HEK293 (cell line): ENCODE data around the gene NUMBL.

ENCODE experiments used
- CTCF ChIP-seq: fragments of 450-650 bp; formaldehyde crosslinking; IDR thresholded peaks from 2 replicates; pipeline ENCODE4 v1.5.1; 2016; ENCODE audit warnings: missing biosample characterization, missing genetic modification characterization
- GLIS2 ChIP-seq: fragments of 450-650 bp; formaldehyde crosslinking; IDR thresholded peaks from 2 replicates; pipeline ENCODE4 v1.5.1; 2016; ENCODE audit warnings: missing biosample characterization, missing genetic modification characterization
- HOXC10 ChIP-seq: sonication (generic); formaldehyde crosslinking; IDR thresholded peaks from 2 replicates; pipeline ENCODE4 v1.8.1; 2023; ENCODE audit warnings: mild to moderate bottlenecking, missing genetic modification reagents
- KLF17 ChIP-seq: fragments of 450-650 bp; formaldehyde crosslinking; IDR thresholded peaks from 2 replicates; pipeline ENCODE4 v1.5.1; 2016; ENCODE audit warnings: missing biosample characterization, missing genetic modification characterization
- KLF7 ChIP-seq: fragments of 450-650 bp; formaldehyde crosslinking; IDR thresholded peaks from 2 replicates; pipeline ENCODE4 v1.5.1; 2016; ENCODE audit warnings: missing biosample characterization, missing genetic modification characterization, borderline replicate concordance
- SCRT2 ChIP-seq: fragments of 450-650 bp; formaldehyde crosslinking; IDR thresholded peaks from 2 replicates; pipeline ENCODE4 v1.5.1; 2016; ENCODE audit warnings: missing biosample characterization, missing genetic modification characterization
- SP3 ChIP-seq: fragments of 450-650 bp; formaldehyde crosslinking; IDR thresholded peaks from 2 replicates; pipeline ENCODE4 v1.5.1; 2016; ENCODE audit warnings: missing biosample characterization, missing genetic modification characterization
- SP7 ChIP-seq: fragments of 450-650 bp; formaldehyde crosslinking; IDR thresholded peaks from 2 replicates; pipeline ENCODE4 v1.5.1; 2016; ENCODE audit warnings: missing biosample characterization, missing genetic modification characterization
- WT1 ChIP-seq: fragments of 450-650 bp; formaldehyde crosslinking; IDR thresholded peaks from 2 replicates; pipeline ENCODE4 v1.5.1; 2016; ENCODE audit warnings: missing biosample characterization, missing genetic modification characterization
- ZBTB1 ChIP-seq: fragments of 450-650 bp; formaldehyde crosslinking; IDR thresholded peaks from 2 replicates; pipeline ENCODE4 v1.5.1; 2016; ENCODE audit warnings: missing biosample characterization, missing genetic modification characterization
- ZNF223 ChIP-seq: fragments of 450-650 bp; formaldehyde crosslinking; IDR thresholded peaks from 2 replicates; pipeline ENCODE4 v1.5.1; 2016; ENCODE audit warnings: missing biosample characterization, missing genetic modification characterization
- ZNF239 ChIP-seq: fragments of 450-650 bp; formaldehyde crosslinking; IDR thresholded peaks from 2 replicates; pipeline ENCODE4 v1.5.1; 2016; ENCODE audit warnings: missing biosample characterization, missing genetic modification characterization
- ZNF350 ChIP-seq: fragments of 450-650 bp; formaldehyde crosslinking; IDR thresholded peaks from 2 replicates; pipeline ENCODE4 v1.5.0; 2017; ENCODE audit warnings: missing biosample characterization, mild to moderate bottlenecking, missing genetic modification characterization
- ZNF404 ChIP-seq: fragments of 450-650 bp; formaldehyde crosslinking; IDR thresholded peaks from 2 replicates; pipeline ENCODE4 v1.5.1; 2017; ENCODE audit warnings: missing biosample characterization, missing genetic modification characterization
- ZNF433 ChIP-seq: fragments of 450-650 bp; formaldehyde crosslinking; IDR thresholded peaks from 2 replicates; pipeline ENCODE4 v1.5.1; 2016; ENCODE audit warnings: missing biosample characterization, missing genetic modification characterization, low read depth
- ZNF521 ChIP-seq: fragments of 450-650 bp; formaldehyde crosslinking; IDR thresholded peaks from 2 replicates; pipeline ENCODE4 v1.5.1; 2017; ENCODE audit warnings: missing biosample characterization, mild to moderate bottlenecking, missing genetic modification characterization
- ZNF561 ChIP-seq: fragments of 450-650 bp; IDR thresholded peaks from 2 replicates; pipeline ENCODE4 v1.5.1; 2018; ENCODE audit warnings: missing biosample characterization, missing genetic modification characterization, borderline replicate concordance
- ZNF600 ChIP-seq: fragments of 450-650 bp; formaldehyde crosslinking; IDR thresholded peaks from 2 replicates; pipeline ENCODE4 v1.5.1; 2016; ENCODE audit warnings: missing biosample characterization, missing genetic modification characterization
- ZNF777 ChIP-seq: fragments of 450-650 bp; formaldehyde crosslinking; IDR thresholded peaks from 2 replicates; pipeline ENCODE4 v1.5.1; 2017; ENCODE audit warnings: missing biosample characterization, missing genetic modification characterization, borderline replicate concordance
- ZNF843 ChIP-seq: fragments of 450-650 bp; formaldehyde crosslinking; IDR thresholded peaks from 2 replicates; pipeline ENCODE4 v1.5.1; 2016; ENCODE audit warnings: missing biosample characterization, missing genetic modification characterization
- ZSCAN16 ChIP-seq: fragments of 450-650 bp; formaldehyde crosslinking; IDR thresholded peaks from 2 replicates; pipeline ENCODE4 v1.5.1; 2016; ENCODE audit warnings: missing biosample characterization, missing genetic modification characterization
- ZSCAN18 ChIP-seq: fragments of 450-650 bp; formaldehyde crosslinking; IDR thresholded peaks from 2 replicates; pipeline ENCODE4 v1.5.1; 2016; ENCODE audit warnings: missing biosample characterization, missing genetic modification characterization
- ZSCAN23 ChIP-seq: fragments of 450-650 bp; formaldehyde crosslinking; IDR thresholded peaks from 2 replicates; pipeline ENCODE4 v1.5.1; 2016; ENCODE audit warnings: missing biosample characterization, missing genetic modification characterization
- ZSCAN30 ChIP-seq: fragments of 450-650 bp; IDR thresholded peaks from 2 replicates; pipeline ENCODE4 v1.5.1; 2018; ENCODE audit warnings: missing biosample characterization, mild to moderate bottlenecking, missing genetic modification characterization, moderate library complexity
- TF ChIP-seq, protein P1 (sequence below): fragments of 450-650 bp; formaldehyde crosslinking; optimal IDR thresholded peaks from 2 replicates; pipeline ENCODE3; 2016; ENCODE audit warnings: missing biosample characterization, mild to moderate bottlenecking, missing genetic modification characterization
- TF ChIP-seq, protein P2 (sequence below): fragments of 450-650 bp; formaldehyde crosslinking; IDR thresholded peaks from 2 replicates; pipeline ENCODE4 v1.5.1; 2017; ENCODE audit warnings: missing biosample characterization, missing genetic modification characterization
- TF ChIP-seq, protein P3 (sequence below): fragments of 450-650 bp; formaldehyde crosslinking; IDR thresholded peaks from 2 replicates; pipeline ENCODE4 v1.5.1; 2017; ENCODE audit warnings: missing biosample characterization, missing genetic modification characterization
- TF ChIP-seq, protein P4 (sequence below): fragments of 450-650 bp; formaldehyde crosslinking; IDR thresholded peaks from 2 replicates; pipeline ENCODE4; 2016; ENCODE audit warnings: missing biosample characterization, missing genetic modification characterization

The NUMBL gene

GRCh38 chr19:40662925-40663694, 27.3 kb downstream of the NUMBL start (continued):
- TF ChIP-seq ZNF521 (tag by site-specific recombination), result no peak
- TF ChIP-seq, protein P1, sequence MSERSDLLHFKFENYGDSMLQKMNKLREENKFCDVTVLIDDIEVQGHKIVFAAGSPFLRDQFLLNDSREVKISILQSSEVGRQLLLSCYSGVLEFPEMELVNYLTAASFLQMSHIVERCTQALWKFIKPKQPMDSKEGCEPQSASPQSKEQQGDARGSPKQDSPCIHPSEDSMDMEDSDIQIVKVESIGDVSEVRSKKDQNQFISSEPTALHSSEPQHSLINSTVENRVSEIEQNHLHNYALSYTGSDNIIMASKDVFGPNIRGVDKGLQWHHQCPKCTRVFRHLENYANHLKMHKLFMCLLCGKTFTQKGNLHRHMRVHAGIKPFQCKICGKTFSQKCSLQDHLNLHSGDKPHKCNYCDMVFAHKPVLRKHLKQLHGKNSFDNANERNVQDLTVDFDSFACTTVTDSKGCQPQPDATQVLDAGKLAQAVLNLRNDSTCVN (tag by site-specific recombination), result peak; percentile 99
- TF ChIP-seq CTCF (tag by site-specific recombination), result peak; percentile 100
- 0 out of 2 replicates have a peak, but pooled peaks have one; percentile 7 for TF ChIP-seq ZSCAN23 (tag by site-specific recombination)
- TF ChIP-seq ZNF239 (tag by site-specific recombination), result peak; percentile 58; the same call in 1 of the 2 replicates
- TF ChIP-seq ZBTB1 (tag by site-specific recombination), result peak; percentile 70; the same call in 1 of the 2 replicates
- TF ChIP-seq, protein P2, sequence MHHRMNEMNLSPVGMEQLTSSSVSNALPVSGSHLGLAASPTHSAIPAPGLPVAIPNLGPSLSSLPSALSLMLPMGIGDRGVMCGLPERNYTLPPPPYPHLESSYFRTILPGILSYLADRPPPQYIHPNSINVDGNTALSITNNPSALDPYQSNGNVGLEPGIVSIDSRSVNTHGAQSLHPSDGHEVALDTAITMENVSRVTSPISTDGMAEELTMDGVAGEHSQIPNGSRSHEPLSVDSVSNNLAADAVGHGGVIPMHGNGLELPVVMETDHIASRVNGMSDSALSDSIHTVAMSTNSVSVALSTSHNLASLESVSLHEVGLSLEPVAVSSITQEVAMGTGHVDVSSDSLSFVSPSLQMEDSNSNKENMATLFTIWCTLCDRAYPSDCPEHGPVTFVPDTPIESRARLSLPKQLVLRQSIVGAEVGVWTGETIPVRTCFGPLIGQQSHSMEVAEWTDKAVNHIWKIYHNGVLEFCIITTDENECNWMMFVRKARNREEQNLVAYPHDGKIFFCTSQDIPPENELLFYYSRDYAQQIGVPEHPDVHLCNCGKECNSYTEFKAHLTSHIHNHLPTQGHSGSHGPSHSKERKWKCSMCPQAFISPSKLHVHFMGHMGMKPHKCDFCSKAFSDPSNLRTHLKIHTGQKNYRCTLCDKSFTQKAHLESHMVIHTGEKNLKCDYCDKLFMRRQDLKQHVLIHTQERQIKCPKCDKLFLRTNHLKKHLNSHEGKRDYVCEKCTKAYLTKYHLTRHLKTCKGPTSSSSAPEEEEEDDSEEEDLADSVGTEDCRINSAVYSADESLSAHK (tag by site-specific recombination), result peak; percentile 7; the same call in 1 of the 2 replicates
- peak; percentile 78; the same call in 1 of the 2 replicates for TF ChIP-seq ZNF777
- peak; percentile 100 for TF ChIP-seq SP3 (tag by site-specific recombination)
- TF ChIP-seq ZNF350 (tag by site-specific recombination), result no peak
- TF ChIP-seq ZNF433 (tag by site-specific recombination), result no peak
- TF ChIP-seq GLIS2 (tag by site-specific recombination), result peak; percentile 100
- peak; percentile 94 for TF ChIP-seq ZSCAN30 (tag by site-specific recombination)
- peak; percentile 100 for TF ChIP-seq ZNF600 (tag by site-specific recombination)
- TF ChIP-seq, protein P3, sequence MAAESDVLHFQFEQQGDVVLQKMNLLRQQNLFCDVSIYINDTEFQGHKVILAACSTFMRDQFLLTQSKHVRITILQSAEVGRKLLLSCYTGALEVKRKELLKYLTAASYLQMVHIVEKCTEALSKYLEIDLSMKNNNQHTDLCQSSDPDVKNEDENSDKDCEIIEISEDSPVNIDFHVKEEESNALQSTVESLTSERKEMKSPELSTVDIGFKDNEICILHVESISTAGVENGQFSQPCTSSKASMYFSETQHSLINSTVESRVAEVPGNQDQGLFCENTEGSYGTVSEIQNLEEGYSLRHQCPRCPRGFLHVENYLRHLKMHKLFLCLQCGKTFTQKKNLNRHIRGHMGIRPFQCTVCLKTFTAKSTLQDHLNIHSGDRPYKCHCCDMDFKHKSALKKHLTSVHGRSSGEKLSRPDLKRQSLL (tag by site-specific recombination), result peak; percentile 61
- no peak for TF ChIP-seq ZNF404 (tag by site-specific recombination)
- 0 out of 2 replicates have a peak, but pooled peaks have one; percentile 24 for TF ChIP-seq ZSCAN18 (tag by site-specific recombination)
- no peak for TF ChIP-seq HOXC10 (CRISPR knock-in tag)
- peak; percentile 78; the same call in 1 of the 2 replicates for TF ChIP-seq KLF7 (tag by site-specific recombination)
- peak; percentile 65 for TF ChIP-seq ZNF843
- peak; percentile 100 for TF ChIP-seq SCRT2 (tag by site-specific recombination)
- peak; percentile 94 for TF ChIP-seq SP7 (tag by site-specific recombination)
- no peak for TF ChIP-seq ZNF223 (tag by site-specific recombination)
- peak; percentile 73; the same call in 1 of the 2 replicates for TF ChIP-seq ZSCAN16 (tag by site-specific recombination)
- TF ChIP-seq, protein P4, sequence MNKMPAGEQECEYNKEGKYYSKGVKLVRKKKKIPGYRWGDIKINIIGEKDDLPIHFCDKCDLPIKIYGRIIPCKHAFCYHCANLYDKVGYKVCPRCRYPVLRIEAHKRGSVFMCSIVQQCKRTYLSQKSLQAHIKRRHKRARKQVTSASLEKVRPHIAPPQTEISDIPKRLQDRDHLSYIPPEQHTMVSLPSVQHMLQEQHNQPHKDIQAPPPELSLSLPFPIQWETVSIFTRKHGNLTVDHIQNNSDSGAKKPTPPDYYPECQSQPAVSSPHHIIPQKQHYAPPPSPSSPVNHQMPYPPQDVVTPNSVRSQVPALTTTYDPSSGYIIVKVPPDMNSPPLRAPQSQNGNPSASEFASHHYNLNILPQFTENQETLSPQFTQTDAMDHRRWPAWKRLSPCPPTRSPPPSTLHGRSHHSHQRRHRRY (tag by site-specific recombination), result no peak
- peak; percentile 87 for TF ChIP-seq KLF17 (tag by site-specific recombination)
- peak; percentile 40 for TF ChIP-seq WT1 (tag by site-specific recombination)
- TF ChIP-seq ZNF561, result peak; percentile 99
